ENCODE measurements around the gene RTRAF.

The RTRAF gene

DNA sequence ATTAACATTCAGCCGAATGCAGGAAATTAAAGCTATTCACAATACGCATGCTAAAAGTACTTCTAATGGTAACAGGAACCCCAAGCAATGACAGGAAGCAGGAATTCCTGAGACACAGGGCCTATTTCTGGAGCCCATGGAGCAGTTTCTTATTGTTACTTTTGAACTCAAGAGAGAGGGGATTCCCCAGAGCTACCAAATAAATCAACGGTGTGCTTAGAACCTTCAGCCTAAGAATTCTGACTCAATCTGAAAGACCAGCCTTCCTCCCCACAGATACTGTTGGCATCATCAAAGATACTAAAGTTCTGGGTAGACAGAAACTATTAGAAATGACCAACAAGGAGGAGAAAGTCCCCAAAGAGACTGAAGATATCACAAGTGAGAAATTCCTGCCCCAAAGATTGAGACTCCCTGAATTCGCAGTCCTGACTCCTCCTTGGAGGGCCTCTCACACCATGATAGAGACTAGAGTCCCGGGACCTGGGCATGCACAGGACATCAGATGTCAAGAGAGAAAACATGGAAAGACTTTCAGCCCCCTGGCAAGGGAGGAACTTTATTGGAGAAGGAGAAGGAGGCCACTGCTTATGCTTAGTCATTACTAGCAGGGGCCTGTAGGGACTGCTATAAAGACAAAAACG lies 32.7 kb downstream of the RTRAF start:
- Mint-ChIP-seq H3K27ac (no peak overlapping the region), H3K4me1 (no peaks in the 10 kb centered on the region), H3K9me3 (no peaks in the 10 kb centered on the region), H3K36me3 (ENCODE audit: low read depth) (peaks cover 61% of the 10 kb centered on the region), H3K4me3 (no peak overlapping the region), H3K27me3 (ENCODE audit: low read depth, poor library complexity) (no peaks in the 10 kb centered on the region)
- no peak for DNase-seq
- TF ChIP-seq, protein P1, sequence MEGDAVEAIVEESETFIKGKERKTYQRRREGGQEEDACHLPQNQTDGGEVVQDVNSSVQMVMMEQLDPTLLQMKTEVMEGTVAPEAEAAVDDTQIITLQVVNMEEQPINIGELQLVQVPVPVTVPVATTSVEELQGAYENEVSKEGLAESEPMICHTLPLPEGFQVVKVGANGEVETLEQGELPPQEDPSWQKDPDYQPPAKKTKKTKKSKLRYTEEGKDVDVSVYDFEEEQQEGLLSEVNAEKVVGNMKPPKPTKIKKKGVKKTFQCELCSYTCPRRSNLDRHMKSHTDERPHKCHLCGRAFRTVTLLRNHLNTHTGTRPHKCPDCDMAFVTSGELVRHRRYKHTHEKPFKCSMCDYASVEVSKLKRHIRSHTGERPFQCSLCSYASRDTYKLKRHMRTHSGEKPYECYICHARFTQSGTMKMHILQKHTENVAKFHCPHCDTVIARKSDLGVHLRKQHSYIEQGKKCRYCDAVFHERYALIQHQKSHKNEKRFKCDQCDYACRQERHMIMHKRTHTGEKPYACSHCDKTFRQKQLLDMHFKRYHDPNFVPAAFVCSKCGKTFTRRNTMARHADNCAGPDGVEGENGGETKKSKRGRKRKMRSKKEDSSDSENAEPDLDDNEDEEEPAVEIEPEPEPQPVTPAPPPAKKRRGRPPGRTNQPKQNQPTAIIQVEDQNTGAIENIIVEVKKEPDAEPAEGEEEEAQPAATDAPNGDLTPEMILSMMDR (IDR thresholded peaks at IDR 0.05): no peak

DNA sequence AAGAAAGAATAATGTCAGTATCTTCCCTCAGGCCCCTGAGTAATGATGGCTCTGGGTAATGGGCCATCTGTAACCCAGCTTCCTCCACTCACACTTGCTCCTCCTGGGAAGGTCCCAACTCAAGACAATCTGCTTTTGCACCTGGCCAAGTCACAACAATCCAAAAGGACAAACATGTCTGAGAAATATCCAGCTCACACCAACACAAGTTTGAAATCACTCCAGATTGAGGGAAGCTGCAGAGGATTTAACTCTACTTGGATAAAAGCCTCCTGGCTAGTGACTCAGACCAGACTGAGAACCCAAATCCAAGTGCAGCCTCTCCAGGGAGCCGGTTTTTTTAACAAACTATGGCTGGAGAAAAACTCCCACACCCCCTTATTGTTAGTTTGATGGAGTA lies 34.2 kb downstream of the RTRAF start:
- H3K4me1 Mint-ChIP-seq: no peaks in the 10 kb centered on the region
- H3K27me3 Mint-ChIP-seq (ENCODE audit: low read depth, poor library complexity): no peaks in the 10 kb centered on the region
- TF ChIP-seq, protein P1 (IDR thresholded peaks at IDR 0.05): no peak
- H3K36me3 Mint-ChIP-seq (ENCODE audit: low read depth): peaks cover 59% of the 10 kb centered on the region
- no peaks in the 10 kb centered on the region for H3K9me3 Mint-ChIP-seq
- H3K4me3 Mint-ChIP-seq: no peak overlapping the region
- DNase-seq: no peak
- H3K27ac Mint-ChIP-seq: no peak overlapping the region

DNA sequence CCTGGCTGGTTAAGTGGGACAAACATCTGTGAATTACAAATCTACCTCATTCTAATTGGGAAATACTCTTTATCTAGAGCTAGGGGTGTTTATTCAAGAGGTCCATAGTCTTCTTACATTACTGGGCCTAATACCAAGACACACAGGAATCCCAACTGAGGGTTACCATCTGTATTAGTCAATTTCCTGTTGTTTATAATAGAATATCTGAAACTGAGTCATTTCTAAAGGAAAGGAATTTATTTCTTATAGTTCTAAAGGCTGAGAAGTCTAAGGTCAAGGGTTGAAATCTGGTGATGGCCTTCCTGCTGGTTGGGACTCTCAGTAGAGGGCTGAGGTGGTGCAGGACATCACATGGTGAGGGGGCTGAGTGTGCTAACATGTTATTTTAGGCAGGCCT lies 36.0 kb downstream of the RTRAF start:
- no peak overlapping the region for H3K27ac Mint-ChIP-seq
- H3K4me3 Mint-ChIP-seq: no peak overlapping the region
- H3K27me3 Mint-ChIP-seq (ENCODE audit: low read depth, poor library complexity): no peaks in the 10 kb centered on the region
- no peak for DNase-seq
- H3K9me3 Mint-ChIP-seq: no peaks in the 10 kb centered on the region
- TF ChIP-seq, protein P1 (IDR thresholded peaks at IDR 0.05): no peak
- peaks cover 51% of the 10 kb centered on the region for H3K36me3 Mint-ChIP-seq (ENCODE audit: low read depth)
- H3K4me1 Mint-ChIP-seq: no peaks in the 10 kb centered on the region

DNA sequence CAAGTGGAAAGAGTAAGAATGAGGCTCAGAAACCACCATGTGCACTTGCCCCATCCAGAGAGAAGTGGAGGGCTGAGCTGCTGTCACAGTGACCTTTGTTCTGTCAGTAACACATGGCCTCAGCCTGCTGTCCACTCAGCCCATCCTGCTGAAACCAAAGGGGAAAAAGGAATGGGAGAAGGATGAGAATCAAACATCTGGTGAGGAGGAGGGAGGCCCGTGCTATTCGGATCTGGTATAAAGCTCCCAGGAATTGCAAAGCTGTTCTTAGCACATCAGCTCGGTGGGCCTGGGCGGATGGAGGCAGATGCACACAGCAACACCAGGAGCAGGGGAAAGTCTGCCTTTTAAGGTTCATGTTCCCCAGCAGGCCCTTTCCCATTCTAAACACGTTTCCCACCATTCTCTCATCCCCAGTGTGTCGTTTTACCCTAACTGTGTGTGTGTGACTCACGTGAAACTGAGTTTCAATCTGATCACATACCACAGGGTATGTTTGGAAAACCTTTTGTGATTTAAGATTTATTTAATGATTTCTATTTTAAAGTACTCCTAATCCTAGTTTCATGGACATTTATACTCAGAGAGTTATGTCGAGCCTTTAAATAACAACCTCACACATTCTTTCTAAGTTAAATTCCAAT lies 36.8 kb downstream of the RTRAF start:
- no peak for DNase-seq
- Mint-ChIP-seq H3K4me3 (no peak overlapping the region), H3K36me3 (ENCODE audit: low read depth) (peaks cover 47% of the 10 kb centered on the region), H3K9me3 (no peaks in the 10 kb centered on the region), H3K27ac (no peak overlapping the region), H3K27me3 (ENCODE audit: low read depth, poor library complexity) (no peaks in the 10 kb centered on the region), H3K4me1 (no peaks in the 10 kb centered on the region)
- TF ChIP-seq, protein P1 (IDR thresholded peaks at IDR 0.05): no peak

DNA sequence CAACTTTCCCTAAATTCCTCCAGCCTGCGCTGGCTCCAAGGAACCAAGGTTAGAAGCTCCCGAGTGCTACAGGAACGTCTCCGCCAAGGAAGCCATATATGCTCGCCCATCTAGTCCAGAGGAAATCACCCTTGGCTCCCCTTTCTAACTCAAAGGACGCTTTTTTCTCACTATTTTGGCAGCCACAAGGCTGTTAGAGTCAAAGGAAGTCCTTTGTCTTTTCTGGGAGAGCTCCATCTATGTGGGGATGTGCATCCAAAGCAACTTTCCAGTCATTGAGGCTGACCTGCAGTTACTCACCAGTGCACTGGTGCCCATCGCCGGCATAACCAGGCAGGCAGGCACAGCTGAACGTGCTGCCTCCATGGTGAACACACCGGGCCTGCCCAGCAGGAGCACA lies 37.6 kb downstream of the RTRAF start:
- Mint-ChIP-seq H3K9me3 (no peaks in the 10 kb centered on the region), H3K4me3 (no peak overlapping the region), H3K27ac (no peak overlapping the region), H3K36me3 (ENCODE audit: low read depth) (peaks cover 47% of the 10 kb centered on the region), H3K27me3 (ENCODE audit: low read depth, poor library complexity) (no peaks in the 10 kb centered on the region), H3K4me1 (peaks cover 2% of the 10 kb centered on the region)
- TF ChIP-seq, protein P1 (IDR thresholded peaks at IDR 0.05): no peak
- DNase-seq: no peak

DNA sequence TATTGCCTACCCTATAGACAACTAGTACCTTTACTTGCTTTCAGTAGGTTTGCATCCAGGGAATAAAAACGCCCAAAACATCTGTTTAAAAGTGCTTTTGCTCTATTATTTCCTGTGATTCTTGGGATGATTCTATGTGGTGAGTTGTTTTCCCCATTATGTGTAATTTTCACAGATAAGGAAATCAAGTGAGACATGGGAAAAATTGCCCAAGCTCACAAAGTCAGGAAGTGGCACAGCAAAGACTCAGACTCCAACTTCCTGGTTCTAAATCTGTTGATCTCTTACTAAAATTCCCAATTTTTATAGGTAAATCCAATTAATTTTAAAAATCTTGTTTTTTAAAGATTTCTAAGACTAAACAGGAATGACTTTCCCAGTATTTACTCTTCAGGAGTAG lies 40.5 kb downstream of the RTRAF start:
- peaks cover 28% of the 10 kb centered on the region for H3K36me3 Mint-ChIP-seq (ENCODE audit: low read depth)
- H3K27me3 Mint-ChIP-seq (ENCODE audit: low read depth, poor library complexity): no peaks in the 10 kb centered on the region
- peaks cover 27% of the 10 kb centered on the region for H3K4me1 Mint-ChIP-seq
- TF ChIP-seq, protein P1 (IDR thresholded peaks at IDR 0.05): no peak
- no peak overlapping the region for H3K27ac Mint-ChIP-seq
- H3K4me3 Mint-ChIP-seq: no peak overlapping the region
- DNase-seq: no peak
- no peaks in the 10 kb centered on the region for H3K9me3 Mint-ChIP-seq
